ENCODE measurements around the gene ABLIM3.

Gene ABLIM3

GRCh38 chr5:149251546-149251945, 110.3 kb downstream of the ABLIM3 start:
- TF ChIP-seq GABPA (IDR thresholded peaks at IDR 0.05; ENCODE audit: low read depth) (no peak), POLR2AphosphoS5 (IDR thresholded peaks at IDR 0.05; ENCODE audit: low read depth) (no peak), CTCF (IDR thresholded peaks at IDR 0.05; ENCODE audit: insufficient read depth, low read length) (no peak), SPI1 (IDR thresholded peaks at IDR 0.05; ENCODE audit: borderline replicate concordance, low read depth) (no peak)
- TF ChIP-seq, protein P1, sequence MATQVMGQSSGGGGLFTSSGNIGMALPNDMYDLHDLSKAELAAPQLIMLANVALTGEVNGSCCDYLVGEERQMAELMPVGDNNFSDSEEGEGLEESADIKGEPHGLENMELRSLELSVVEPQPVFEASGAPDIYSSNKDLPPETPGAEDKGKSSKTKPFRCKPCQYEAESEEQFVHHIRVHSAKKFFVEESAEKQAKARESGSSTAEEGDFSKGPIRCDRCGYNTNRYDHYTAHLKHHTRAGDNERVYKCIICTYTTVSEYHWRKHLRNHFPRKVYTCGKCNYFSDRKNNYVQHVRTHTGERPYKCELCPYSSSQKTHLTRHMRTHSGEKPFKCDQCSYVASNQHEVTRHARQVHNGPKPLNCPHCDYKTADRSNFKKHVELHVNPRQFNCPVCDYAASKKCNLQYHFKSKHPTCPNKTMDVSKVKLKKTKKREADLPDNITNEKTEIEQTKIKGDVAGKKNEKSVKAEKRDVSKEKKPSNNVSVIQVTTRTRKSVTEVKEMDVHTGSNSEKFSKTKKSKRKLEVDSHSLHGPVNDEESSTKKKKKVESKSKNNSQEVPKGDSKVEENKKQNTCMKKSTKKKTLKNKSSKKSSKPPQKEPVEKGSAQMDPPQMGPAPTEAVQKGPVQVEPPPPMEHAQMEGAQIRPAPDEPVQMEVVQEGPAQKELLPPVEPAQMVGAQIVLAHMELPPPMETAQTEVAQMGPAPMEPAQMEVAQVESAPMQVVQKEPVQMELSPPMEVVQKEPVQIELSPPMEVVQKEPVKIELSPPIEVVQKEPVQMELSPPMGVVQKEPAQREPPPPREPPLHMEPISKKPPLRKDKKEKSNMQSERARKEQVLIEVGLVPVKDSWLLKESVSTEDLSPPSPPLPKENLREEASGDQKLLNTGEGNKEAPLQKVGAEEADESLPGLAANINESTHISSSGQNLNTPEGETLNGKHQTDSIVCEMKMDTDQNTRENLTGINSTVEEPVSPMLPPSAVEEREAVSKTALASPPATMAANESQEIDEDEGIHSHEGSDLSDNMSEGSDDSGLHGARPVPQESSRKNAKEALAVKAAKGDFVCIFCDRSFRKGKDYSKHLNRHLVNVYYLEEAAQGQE (IDR thresholded peaks at IDR 0.05; ENCODE audit: insufficient replicate concordance, low read depth): no peak
- Histone ChIP-seq H3K4me3 (replicated peaks; ENCODE audit: insufficient read depth, low read length) (no peak overlapping the region), H3K27ac (replicated peaks) (no peak overlapping the region), H3K27me3 (ENCODE audit: insufficient read depth, poor library complexity, severe bottlenecking) (no peaks in the 10 kb centered on the region)
- no peak for DNase-seq (ENCODE audit: low read depth in 1 of 2, low spot score in 1 of 2)

- TF ChIP-seq POLR2AphosphoS5 (IDR thresholded peaks at IDR 0.05; ENCODE audit: low read depth) (no peak), SPI1 (IDR thresholded peaks at IDR 0.05; ENCODE audit: borderline replicate concordance, low read depth) (no peak), GABPA (IDR thresholded peaks at IDR 0.05; ENCODE audit: low read depth) (no peak)
- TF ChIP-seq, protein P1 (IDR thresholded peaks at IDR 0.05; ENCODE audit: insufficient replicate concordance, low read depth): peak; percentile 90
- Histone ChIP-seq H3K4me3 (replicated peaks; ENCODE audit: insufficient read depth, low read length) (no peak overlapping the region), H3K27ac (replicated peaks) (no peak overlapping the region), H3K27me3 (ENCODE audit: insufficient read depth, poor library complexity, severe bottlenecking) (no peaks in the 10 kb centered on the region)
- DNase-seq (ENCODE audit: low read depth in 1 of 2, low spot score in 1 of 2): no peak
Observed at GRCh38 chr5:149254506-149254905, 113.2 kb downstream of the ABLIM3 start.

- no peaks in the 10 kb centered on the region for H3K27me3 ChIP-seq (ENCODE audit: insufficient read depth, poor library complexity, severe bottlenecking)
- H3K4me3 ChIP-seq (replicated peaks; ENCODE audit: insufficient read depth, low read length): no peak overlapping the region
- H3K27ac ChIP-seq (replicated peaks): no peak overlapping the region
- no peak for DNase-seq (ENCODE audit: low read depth in 1 of 2, low spot score in 1 of 2)
- TF ChIP-seq CTCF (IDR thresholded peaks at IDR 0.05; ENCODE audit: insufficient read depth, low read length): no peak
- TF ChIP-seq, protein P1 (IDR thresholded peaks at IDR 0.05; ENCODE audit: insufficient replicate concordance, low read depth): no peak
- TF ChIP-seq GABPA (IDR thresholded peaks at IDR 0.05; ENCODE audit: low read depth): no peak
- TF ChIP-seq POLR2AphosphoS5 (IDR thresholded peaks at IDR 0.05; ENCODE audit: low read depth): no peak
Observed at GRCh38 chr5:149256451-149256850, 115.2 kb downstream of the ABLIM3 start.
